Erythroblast (primary cell): ENCODE results near the gene RAD18.

Experiments used
- DNase-seq, 2 experiments: peaks; one replicate each; lab custom pipeline; 2025; lab: John Stamatoyannopoulos, UW
- GATA1 ChIP-seq: IDR thresholded peaks from 2 replicates; pipeline ENCODE4 v1.6.1; 2011; ENCODE audit warnings: low read depth, mild to moderate bottlenecking, control low read depth, low read length, moderate library complexity
- POLR2A ChIP-seq: IDR thresholded peaks from 2 replicates; pipeline ENCODE4 v1.6.1; 2011; ENCODE audit warnings: mild to moderate bottlenecking, low read length

RAD18 gene

GRCh38 chr3:8963137-8963853 is at the start of gene RAD18:
Gene RAD18 (minus strand): TSS chr3:8963472. CDS start chr3:8963385, 87 bp downstream.
- peak; percentile 74 for TF ChIP-seq POLR2A
- TF ChIP-seq GATA1: no peak
- DNase-seq: peak; percentile 93 to 96

DNA sequence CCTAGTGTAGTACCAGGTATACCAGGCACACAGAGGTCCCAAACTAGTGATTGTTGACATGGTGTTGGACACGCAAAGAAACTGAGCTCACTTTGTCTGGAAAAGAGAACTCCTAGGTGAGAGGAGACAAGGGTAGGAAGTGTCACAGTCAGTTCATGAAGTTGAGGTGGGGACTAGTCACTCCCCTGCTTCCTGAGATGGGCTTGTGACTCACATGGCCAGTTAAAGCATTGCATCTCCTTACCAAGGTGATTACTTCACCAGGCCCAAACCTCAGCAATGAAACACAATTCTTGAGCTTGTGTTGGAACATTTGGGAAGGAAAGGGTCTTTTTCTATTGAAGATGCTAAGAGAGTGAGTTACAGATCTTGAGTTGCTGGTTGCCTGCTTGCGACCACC is 49.2 kb upstream of the RAD18 start:
- DNase-seq: no peak
- TF ChIP-seq GATA1 (no peak), POLR2A (no peak)

- no peak for DNase-seq
Measured at GRCh38 chr3:9009976-9010545, 46.8 kb upstream of the RAD18 start.

GRCh38 chr3:9008550-9009255 is 45.4 kb upstream of the RAD18 start:
- no peak for DNase-seq
- TF ChIP-seq POLR2A (no peak), GATA1 (no peak)

More at GRCh38 chr3:9009976-9010545, 46.8 kb upstream of the RAD18 start:
- TF ChIP-seq POLR2A (no peak), GATA1 (no peak)

- DNase-seq: no peak
- no peak for TF ChIP-seq POLR2A
- no peak for TF ChIP-seq GATA1
Measured at GRCh38 chr3:9007928-9008327, 44.7 kb upstream of the RAD18 start.

- TF ChIP-seq GATA1: no peak
- no peak for TF ChIP-seq POLR2A
- no peak for DNase-seq
Measured at GRCh38 chr3:9007213-9007612, 43.9 kb upstream of the RAD18 start.

DNA sequence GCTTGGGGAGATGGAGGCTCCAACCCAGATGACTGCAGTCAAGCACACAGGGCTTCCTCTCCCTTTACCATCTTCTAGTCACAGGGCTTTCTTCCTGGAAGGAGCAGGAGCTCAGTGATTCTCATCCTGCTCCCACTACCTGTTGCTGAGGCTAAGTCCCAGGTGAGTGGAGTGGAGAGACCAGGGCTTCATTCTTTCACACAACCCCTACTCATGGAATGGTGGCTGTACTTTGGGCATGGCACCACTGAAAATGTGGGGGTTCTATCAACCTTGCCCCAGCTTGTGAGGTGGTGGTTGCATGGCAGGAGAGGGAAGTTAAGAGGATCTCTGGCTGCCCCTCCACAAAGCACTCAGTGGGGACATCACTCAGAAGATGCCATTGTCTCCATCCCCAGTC is 36.8 kb upstream of the RAD18 start:
- no peak for TF ChIP-seq POLR2A
- DNase-seq: no peak

DNA sequence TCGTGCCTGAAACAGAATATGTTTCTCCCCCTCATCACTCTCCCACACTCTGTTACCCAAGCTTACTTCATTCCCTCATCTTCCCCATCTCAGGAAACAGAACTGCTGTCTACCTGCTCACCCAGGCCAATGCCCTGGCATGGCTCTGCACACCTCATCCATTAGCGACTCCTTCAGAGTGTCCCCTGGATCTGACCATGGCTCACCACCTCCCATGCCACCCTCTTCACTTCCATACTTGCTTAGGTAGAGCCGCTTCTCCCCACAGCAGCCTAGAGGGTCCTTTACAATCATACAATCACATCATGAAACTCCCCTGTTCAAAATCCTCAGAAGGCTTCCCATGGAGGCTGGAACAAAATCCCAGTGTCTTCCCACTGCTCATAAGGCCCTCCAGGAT is 33.9 kb upstream of the RAD18 start:
- no peak for DNase-seq
- no peak for TF ChIP-seq POLR2A
- TF ChIP-seq GATA1: no peak

- no peak for DNase-seq
- no peak for TF ChIP-seq POLR2A
- TF ChIP-seq GATA1: no peak
Measured at GRCh38 chr3:8996681-8997121, 33.4 kb upstream of the RAD18 start.

DNA sequence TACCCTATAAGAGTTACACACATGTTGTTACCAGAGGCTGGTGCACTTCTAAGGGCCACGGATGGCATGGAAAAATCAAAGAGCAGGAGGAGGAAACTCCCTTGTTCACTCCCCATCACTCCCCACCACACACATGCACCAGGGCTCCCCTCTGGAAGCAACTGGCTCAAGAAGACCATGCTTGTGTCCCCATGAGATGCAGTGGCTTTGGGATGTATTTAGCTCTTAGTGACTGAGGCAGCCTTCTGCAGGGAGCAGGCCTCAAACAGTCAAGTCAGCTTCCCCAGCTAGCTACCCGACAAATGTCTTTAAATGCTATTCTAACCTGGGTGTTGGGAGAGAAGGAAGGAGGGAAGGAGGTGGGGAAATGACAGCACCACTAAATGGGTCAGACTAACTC is 32.9 kb upstream of the RAD18 start:
- no peak for DNase-seq
- no peak for TF ChIP-seq POLR2A
- no peak for TF ChIP-seq GATA1

DNA sequence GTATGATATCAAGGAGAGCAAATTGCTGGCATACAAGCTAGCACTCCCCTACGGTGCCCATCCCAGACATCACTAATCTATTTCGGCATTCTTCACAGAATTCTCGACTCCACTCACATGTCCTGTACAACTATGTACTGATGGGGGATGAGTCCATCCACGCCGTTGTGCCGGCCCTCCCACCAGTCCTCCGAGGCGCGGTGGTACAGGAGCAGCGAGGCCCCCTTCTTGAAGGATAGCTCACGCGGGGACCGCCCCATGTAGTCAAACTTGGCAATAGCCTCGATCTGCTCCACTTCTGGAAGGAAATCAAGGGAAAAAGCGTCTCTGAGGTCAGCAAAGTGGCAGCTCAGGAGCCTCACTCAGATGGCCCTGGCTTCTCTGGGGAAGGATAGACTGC is 31.0 kb upstream of the RAD18 start:
- no peak for TF ChIP-seq POLR2A
- TF ChIP-seq GATA1: no peak
- DNase-seq: no peak

DNA sequence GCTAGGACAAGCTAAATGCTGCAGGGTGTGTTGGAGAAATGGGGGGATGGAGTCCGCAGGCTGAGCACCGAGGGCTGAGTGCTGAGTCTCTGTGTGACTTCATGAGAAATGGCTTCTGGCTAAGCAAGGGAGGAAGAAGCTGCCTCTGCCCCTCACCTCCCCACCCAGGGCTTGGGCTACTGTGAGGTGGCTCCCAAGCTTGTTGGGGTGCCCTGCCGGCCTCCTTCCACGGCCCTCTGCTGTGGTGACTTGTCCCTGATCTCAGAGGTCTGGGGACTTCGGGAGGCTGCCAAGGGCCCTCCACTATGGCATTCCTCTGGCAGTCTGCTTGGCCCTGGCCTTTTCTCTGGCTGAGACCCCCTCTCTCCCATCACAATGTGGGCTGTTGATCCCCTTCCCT is 30.1 kb upstream of the RAD18 start:
- TF ChIP-seq POLR2A: no peak
- no peak for TF ChIP-seq GATA1

GRCh38 chr3:8992854-8993253 is 29.6 kb upstream of the RAD18 start:
- no peak for TF ChIP-seq POLR2A
- no peak for TF ChIP-seq GATA1
- no peak for DNase-seq

More for the DNA sequence above, 30.1 kb upstream of the RAD18 start:
- DNase-seq: no peak

DNA sequence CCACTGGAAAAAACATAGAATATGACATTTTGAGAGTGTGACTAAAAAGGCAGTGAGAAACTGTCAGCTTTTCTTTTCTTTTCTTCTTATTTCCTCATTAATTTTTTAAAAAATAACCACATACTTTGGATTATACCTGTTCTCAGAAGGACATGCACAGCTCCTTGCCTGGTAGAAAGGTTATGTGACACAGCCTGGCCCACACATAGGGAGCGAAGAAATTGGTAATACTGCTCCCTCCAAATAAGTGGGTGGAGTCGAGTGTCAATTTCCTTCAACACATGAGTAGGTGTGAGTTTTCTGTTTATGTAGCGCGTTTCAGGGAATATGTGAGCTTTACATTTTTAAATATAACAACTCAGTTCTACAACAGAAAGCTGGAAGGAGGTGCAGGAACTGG is 28.9 kb upstream of the RAD18 start:
- no peak for TF ChIP-seq POLR2A
- no peak for TF ChIP-seq GATA1
- DNase-seq: no peak
